HG02885 (cell line): ENCODE measurements around the gene TBC1D5.
"Not testable (repeated sequence)": the region's sequence is repeated elsewhere in the genome, so short reads cannot be mapped to it uniquely, and the experiment has no call there.

Source experiments
- ATAC-seq: cut with Tn5 transposase; IDR thresholded peaks from one replicate; pipeline ENCODE4 v1.9.1; 2021; ENCODE audit warnings: mild to moderate bottlenecking; ENCODE audit not compliant: unreplicated experiment, poor library complexity

Gene TBC1D5

GRCh38 chr3:17431004-17431403 is 311.4 kb downstream of the TBC1D5 start:
- ATAC-seq: no peak

GRCh38 chr3:17430582-17430981 is 311.8 kb downstream of the TBC1D5 start:
- no peak for ATAC-seq

GRCh38 chr3:17423786-17424536 is 318.5 kb downstream of the TBC1D5 start:
- ATAC-seq: peak; percentile 54

- ATAC-seq: no peak
Measured at GRCh38 chr3:17422636-17423035, 319.8 kb downstream of the TBC1D5 start.

- no peak for ATAC-seq
Measured at GRCh38 chr3:17420668-17421067, 321.8 kb downstream of the TBC1D5 start.

- peak; percentile 92 for ATAC-seq
Measured at GRCh38 chr3:17412950-17413530, 329.4 kb downstream of the TBC1D5 start.

- ATAC-seq: no peak
Measured at GRCh38 chr3:17411157-17411877, 331.1 kb downstream of the TBC1D5 start.

- no peak for ATAC-seq
Measured at GRCh38 chr3:17407576-17407975, 334.9 kb downstream of the TBC1D5 start.

GRCh38 chr3:17404548-17404947 is 337.9 kb downstream of the TBC1D5 start:
- no peak for ATAC-seq

- ATAC-seq: no peak
Measured at GRCh38 chr3:17402442-17402841, 340.0 kb downstream of the TBC1D5 start.

GRCh38 chr3:17401912-17402311 is 340.5 kb downstream of the TBC1D5 start:
- ATAC-seq: no peak

GRCh38 chr3:17399586-17399985 is 342.8 kb downstream of the TBC1D5 start:
- peak; percentile 44 for ATAC-seq

- peak; percentile 99 for ATAC-seq
Measured at GRCh38 chr3:17398959-17399551, 343.4 kb downstream of the TBC1D5 start.

GRCh38 chr3:17396036-17396435 is 346.4 kb downstream of the TBC1D5 start:
- no peak for ATAC-seq

- no peak for ATAC-seq
Measured at GRCh38 chr3:17394541-17395155, 347.8 kb downstream of the TBC1D5 start.

GRCh38 chr3:17392516-17392915 is 349.9 kb downstream of the TBC1D5 start:
- ATAC-seq: not testable (repeated sequence)

GRCh38 chr3:17390785-17391184 is 351.6 kb downstream of the TBC1D5 start:
- no peak for ATAC-seq

- no peak for ATAC-seq
Measured at GRCh38 chr3:17387108-17387507, 355.3 kb downstream of the TBC1D5 start.

- ATAC-seq: no peak
Measured at GRCh38 chr3:17386432-17386831, 356.0 kb downstream of the TBC1D5 start.

GRCh38 chr3:17384567-17385296 is 357.7 kb downstream of the TBC1D5 start:
- no peak for ATAC-seq
